Measurements from ENCODE around the gene MAD1L1. TPM values are rescaled to one million over a fixed set of nuclear protein-coding genes. Genes with fewer than 3 reads are reported as not detected.
A peak's percentile ranks its signal among the peaks of the same experiment; 100 is the strongest.

MAD1L1 gene
- total and polyA plus RNA-seq, 2 of the 8 experiments (the other 6 are each of a cell fraction or from before 2014, with no cell fraction given), result 40.4 to 44.6 TPM

GRCh38 chr7:1943933-1944618, 288.7 kb downstream of the MAD1L1 start:
- Histone ChIP-seq H3K23me2 (ENCODE audit: low read depth, low read length) (no peaks in the 10 kb centered on the region), H2BK120ac (replicated peaks; ENCODE audit: low read depth, low read length) (no peak overlapping the region), H3K9ac (replicated peaks in 1 of 4; ENCODE audit: extremely low read depth in 1 of 4, low read depth in 3 of 4, low read length in 3 of 4) (no peak overlapping the region), H3K56ac (replicated peaks; ENCODE audit: insufficient read length, low read depth, low read length) (no peak overlapping the region), H2AK5ac (ENCODE audit: low read depth, low read length) (no peak overlapping the region; the same call in 1 of the 2 replicates), H3K36me3 (ENCODE audit: control insufficient read depth in 2 of 4, insufficient read depth in 4 of 4, low read length in 3 of 4) (no peaks in the 10 kb centered on the region), H3K23ac (ENCODE audit: insufficient read length) (no peak overlapping the region), H4K20me1 (replicated peaks in 1 of 2; ENCODE audit: control insufficient read depth in 1 of 2, insufficient read depth in 2 of 2, low read length in 2 of 2) (no peaks in the 10 kb centered on the region), H4K8ac (ENCODE audit: extremely low read depth, insufficient read depth, low read length) (peak overlapping the region; percentile 71; the same call in 1 of the 2 replicates), H3K4me1 (replicated peaks in 1 of 4; ENCODE audit: control insufficient read depth in 3 of 4, insufficient read depth in 4 of 4, low read length in 3 of 4) (peaks cover 0 to 16% (median 8%) of the 10 kb centered on the region in 4 experiments; a peak in 6 of 7 replicates), H2BK15ac (ENCODE audit: low read length) (no peak overlapping the region), H3K4me2 (ENCODE audit: insufficient read depth in 1 of 2, low read depth in 2 of 2, low read length in 2 of 2) (no peak overlapping the region), H2BK20ac (ENCODE audit: low read length) (no peak overlapping the region), H4K5ac (ENCODE audit: insufficient read length, low read depth, low read length) (no peak overlapping the region), H3K18ac (ENCODE audit: extremely low read depth, low read length) (no peak overlapping the region), H3K27me3 (replicated peaks in 1 of 4; ENCODE audit: control insufficient read depth in 3 of 4, extremely low read depth in 1 of 4, insufficient read depth in 3 of 4, low read length in 3 of 4) (no peaks in the 10 kb centered on the region), H2BK5ac (ENCODE audit: low read depth, low read length) (no peak overlapping the region; the same call in 1 of the 2 replicates), H3K9me3 (ENCODE audit: insufficient read depth in 2 of 2, low read depth in 1 of 2, low read length in 1 of 2) (peaks cover 0 to 10% of the 10 kb centered on the region in 2 experiments; a peak in 1 of 4 replicates), H3K79me2 (ENCODE audit: control insufficient read depth in 1 of 2, insufficient read depth in 2 of 2, low read length in 2 of 2) (0 out of 4 replicates have a peak, but pooled peaks cover 0 to 2% of the 10 kb centered on the region in 2 experiments), H3K4me3 (ENCODE audit: extremely low read depth in 1 of 4, insufficient read depth in 2 of 4, low read depth in 3 of 4, low read length in 4 of 4) (no peak overlapping the region), H3K27ac (ENCODE audit: low read depth, low read length) (no peak overlapping the region), H3K14ac (ENCODE audit: insufficient read length) (no peak overlapping the region), H4K91ac (replicated peaks; ENCODE audit: insufficient read length, low read length) (no peak overlapping the region), H3K4ac (replicated peaks; ENCODE audit: insufficient read length, low read depth, low read length) (no peak overlapping the region), H3K79me1 (ENCODE audit: low read depth, low read length) (no peaks in the 10 kb centered on the region), H2BK12ac (ENCODE audit: low read depth, low read length) (peak overlapping the region; percentile 50; the same call in 1 of the 2 replicates), H2AFZ (ENCODE audit: low read length) (no peak overlapping the region)
- ChIA-PET CTCF (ENCODE audit: partially characterized antibody) (interaction anchor here (0.6 to 1.0 kb wide), 2 partner anchors 98 to 129 kb away, joined by 3 read pairs; no protein-coding TSS in a partner anchor), POLR2A (ENCODE audit: partially characterized antibody) (no interaction called here)
- 73% methylated on average over 25 of the region's 25 CpGs; no CpG with 5 or more reads in 1 of the 2 experiments for WGBS, 2 experiments (ENCODE audit: extremely low coverage in 1 of 2, insufficient coverage in 1 of 2, insufficient read length in 1 of 2, insufficient replicate concordance in 2 of 2, low coverage in 1 of 2, low lambda C conversion rate in 2 of 2, missing lambda C conversion rate in 1 of 2)
- DNase-seq (ENCODE audit: low read depth in 1 of 2, low spot score in 2 of 2) (no peak), FAIRE-seq (no peak)
- TF ChIP-seq GABPA (IDR thresholded peaks at IDR 0.05; ENCODE audit: borderline replicate concordance, insufficient read depth, low read length) (0 out of 2 replicates have a peak, but pooled peaks have one; percentile 30), EGR1 (IDR thresholded peaks at IDR 0.05; ENCODE audit: borderline replicate concordance, low read depth, low read length) (peak; percentile 80; the same call in 1 of the 2 replicates), ATF2 (IDR thresholded peaks at IDR 0.05; ENCODE audit: low read length) (no peak)
